IPS-20b (cell line): Measurements from ENCODE around the gene CREB3L2.
A peak's percentile ranks its signal among the peaks of the same experiment; 100 is the strongest.

ENCODE experiments used
- H3K27ac ChIP-seq: one replicate; pipeline ENCODE4 v1.5.1; 2013; ENCODE audit warnings: low read length
- H3K27me3 ChIP-seq: 2 replicates; pipeline ENCODE4 v1.6.1; 2013; ENCODE audit warnings: mild to moderate bottlenecking, low read length, inconsistent platforms; ENCODE audit not compliant: insufficient read depth
- H3K36me3 ChIP-seq: 2 replicates; pipeline ENCODE4 v1.6.1; 2013; ENCODE audit warnings: low read depth, mild to moderate bottlenecking, inconsistent platforms, low read length, moderate library complexity; ENCODE audit not compliant: insufficient read depth
- H3K4me1 ChIP-seq: 2 replicates; pipeline ENCODE4 v1.6.1; 2013; ENCODE audit warnings: mild to moderate bottlenecking, control low read depth, inconsistent platforms, low read length, moderate library complexity; ENCODE audit not compliant: insufficient read depth
- H3K4me3 ChIP-seq: 2 replicates; pipeline ENCODE4 v1.5.1; 2013; ENCODE audit warnings: mild to moderate bottlenecking, low read length, inconsistent platforms
- H3K9ac ChIP-seq: 2 replicates; pipeline ENCODE4 v1.6.1; 2013; ENCODE audit warnings: low read depth, mild to moderate bottlenecking, inconsistent platforms, low read length, moderate library complexity
- H3K9me3 ChIP-seq: 2 replicates; pipeline ENCODE4 v1.6.1; 2013; ENCODE audit warnings: mild to moderate bottlenecking, low read depth, low read length, inconsistent platforms; ENCODE audit not compliant: insufficient read depth

CREB3L2 gene

DNA sequence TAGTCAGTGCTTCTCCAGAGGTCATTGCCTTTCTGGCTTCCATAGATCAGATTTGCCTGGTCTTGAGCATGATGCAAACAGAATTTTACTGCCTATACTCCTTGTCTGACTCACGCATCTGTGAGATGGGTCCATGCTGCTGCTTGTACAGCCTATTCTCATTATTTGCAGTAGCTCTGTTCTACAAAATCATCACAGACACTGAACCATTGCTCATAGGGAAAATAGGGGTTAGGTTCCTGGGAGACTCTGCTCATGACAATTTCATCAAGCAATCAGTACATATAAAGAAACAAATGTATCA, 7.4 kb upstream of the CREB3L2 start:
- 0 out of 2 replicates have a peak, but pooled peaks cover 2% of the 10 kb centered on the region for H3K4me1 ChIP-seq
- no peak overlapping the region for H3K27ac ChIP-seq
- no peak overlapping the region for H3K9ac ChIP-seq
- no peaks in the 10 kb centered on the region for H3K9me3 ChIP-seq
- H3K27me3 ChIP-seq: no peaks in the 10 kb centered on the region
- no peak overlapping the region for H3K4me3 ChIP-seq
- H3K36me3 ChIP-seq: no peaks in the 10 kb centered on the region

DNA sequence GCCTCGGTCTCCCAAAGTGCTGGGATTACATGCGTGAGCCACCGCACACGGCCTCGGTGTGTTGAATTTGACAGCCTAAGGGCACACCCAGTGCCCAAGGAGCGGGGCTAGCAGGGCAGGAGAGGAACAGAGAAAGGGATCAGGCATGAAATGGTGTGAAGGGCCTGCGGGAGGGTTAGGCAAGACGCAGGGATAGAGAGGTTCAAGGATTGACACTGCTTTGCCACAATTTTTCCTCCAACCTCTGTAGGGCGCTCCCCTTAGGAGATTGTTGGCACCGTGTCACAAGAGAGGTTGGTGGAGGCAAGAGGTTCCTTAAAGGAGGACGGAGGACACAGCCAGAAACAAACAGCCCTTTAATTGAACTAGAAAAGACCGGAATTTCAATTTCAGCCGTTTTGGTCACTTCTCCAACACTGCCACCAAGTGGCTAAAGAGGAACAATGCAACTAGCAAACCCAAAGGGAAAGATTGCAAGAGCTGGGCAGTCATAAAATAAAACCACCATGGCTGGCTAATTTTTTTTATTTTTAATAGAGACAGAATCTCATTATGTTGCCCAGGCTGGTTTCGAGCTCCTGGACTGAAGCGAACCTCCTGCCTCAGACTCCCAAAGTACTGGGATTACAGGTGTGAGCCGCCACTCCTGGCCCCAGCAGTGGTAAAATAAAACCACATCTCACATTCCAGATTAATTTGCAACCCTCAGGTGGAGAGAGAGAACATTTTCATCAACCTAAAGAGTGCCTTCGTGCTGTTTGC, 6.9 kb upstream of the CREB3L2 start:
- H3K9me3 ChIP-seq: no peaks in the 10 kb centered on the region
- H3K27me3 ChIP-seq: no peaks in the 10 kb centered on the region
- no peaks in the 10 kb centered on the region for H3K36me3 ChIP-seq
- no peak overlapping the region for H3K27ac ChIP-seq
- no peaks in the 10 kb centered on the region for H3K4me1 ChIP-seq
- H3K4me3 ChIP-seq: no peak overlapping the region
- H3K9ac ChIP-seq: no peak overlapping the region

DNA sequence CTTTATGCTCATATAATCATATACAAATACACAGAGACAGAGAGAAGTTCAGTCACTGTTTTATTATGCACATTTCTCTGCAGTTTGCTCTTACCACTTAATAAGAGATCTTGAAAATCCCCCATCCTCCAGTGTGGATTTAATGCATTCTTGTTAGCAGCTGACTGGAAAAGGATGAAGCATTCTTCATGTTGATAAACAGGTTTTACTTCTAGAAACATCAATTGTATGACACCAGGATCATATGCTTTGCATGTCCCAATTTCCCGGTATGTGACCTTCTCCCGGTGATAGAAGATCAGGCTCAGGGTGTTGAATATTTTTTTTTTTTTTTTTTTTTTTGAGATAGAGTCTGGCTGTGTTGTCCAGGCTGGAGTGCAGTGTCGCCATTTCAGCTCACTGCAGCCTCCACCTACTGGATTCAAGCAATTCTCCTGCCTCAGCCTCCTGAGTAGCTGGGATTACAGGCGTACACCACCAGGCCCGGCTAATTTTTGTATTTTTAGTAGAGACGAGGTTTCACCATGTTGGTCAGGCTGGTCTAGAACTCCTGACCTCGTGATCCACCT, 6.2 kb upstream of the CREB3L2 start:
- Histone ChIP-seq H3K4me3 (no peak overlapping the region), H3K27me3 (no peaks in the 10 kb centered on the region), H3K27ac (no peak overlapping the region), H3K9ac (no peak overlapping the region), H3K36me3 (no peaks in the 10 kb centered on the region), H3K4me1 (no peaks in the 10 kb centered on the region), H3K9me3 (no peaks in the 10 kb centered on the region)

DNA sequence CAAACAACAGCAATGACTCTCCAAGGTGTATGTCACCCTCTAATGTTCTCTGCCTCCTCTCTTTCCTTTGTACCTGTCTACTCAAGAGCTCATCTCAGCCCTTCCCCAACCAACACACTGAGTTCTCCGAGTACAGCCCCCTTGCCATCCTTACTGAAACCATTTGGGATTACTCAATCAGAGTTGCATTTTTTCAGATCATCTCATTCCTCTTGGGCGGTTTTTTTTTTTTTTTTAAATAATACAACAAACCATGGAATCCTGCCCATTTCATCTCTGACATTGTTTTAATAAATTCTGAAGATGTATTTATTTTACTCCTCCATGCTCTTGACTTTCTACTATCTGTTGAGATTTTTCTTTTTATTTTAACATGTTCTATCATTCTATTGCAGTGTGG, 4.2 kb upstream of the CREB3L2 start:
- Histone ChIP-seq H3K4me3 (no peak overlapping the region), H3K4me1 (no peaks in the 10 kb centered on the region), H3K27me3 (no peaks in the 10 kb centered on the region), H3K9me3 (no peaks in the 10 kb centered on the region), H3K36me3 (no peaks in the 10 kb centered on the region), H3K9ac (no peak overlapping the region), H3K27ac (no peak overlapping the region)

DNA sequence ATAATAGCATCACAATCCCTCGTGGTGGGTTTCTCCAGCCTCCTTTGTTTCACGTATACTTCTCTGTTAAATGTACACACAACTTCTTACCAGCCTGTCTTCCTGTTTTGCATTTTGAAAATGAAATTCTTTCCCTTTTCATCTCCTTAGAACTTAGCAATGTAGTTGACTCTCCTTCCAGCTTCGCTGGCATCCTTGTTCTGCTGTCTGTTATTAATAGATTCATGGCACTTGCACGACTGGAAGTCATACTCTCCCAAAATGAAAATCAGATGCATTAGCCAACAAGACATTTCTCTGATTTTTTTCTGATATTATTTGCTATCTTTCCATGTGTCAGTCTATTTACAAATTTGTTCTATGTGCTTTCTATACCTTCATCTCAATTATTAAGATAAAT, 3.0 kb upstream of the CREB3L2 start:
- H3K27ac ChIP-seq: no peak overlapping the region
- no peaks in the 10 kb centered on the region for H3K36me3 ChIP-seq
- no peaks in the 10 kb centered on the region for H3K9me3 ChIP-seq
- no peaks in the 10 kb centered on the region for H3K27me3 ChIP-seq
- H3K4me3 ChIP-seq: no peak overlapping the region
- peaks cover 4% of the 10 kb centered on the region; the same call in 1 of the 2 replicates for H3K4me1 ChIP-seq
- no peak overlapping the region for H3K9ac ChIP-seq

DNA sequence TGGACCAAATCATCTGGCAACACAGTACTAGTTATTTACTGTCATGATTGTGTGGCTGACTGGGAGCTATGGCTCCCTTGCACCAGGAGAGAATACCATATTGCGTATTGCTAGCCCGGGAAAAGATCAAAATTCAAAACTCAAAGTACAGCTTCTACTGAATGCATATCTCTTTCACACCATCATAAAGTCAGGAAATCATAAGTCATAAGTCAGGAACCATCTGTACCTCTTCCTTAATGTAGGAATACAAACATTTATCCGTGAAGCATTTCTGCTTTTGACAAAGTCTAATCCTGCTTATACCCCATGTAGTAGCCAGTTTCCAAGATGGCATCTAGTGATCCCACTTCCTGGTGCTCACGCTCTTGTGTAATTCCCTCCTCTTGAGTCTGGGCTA, 2.2 kb upstream of the CREB3L2 start:
- no peaks in the 10 kb centered on the region for H3K36me3 ChIP-seq
- peaks cover 13% of the 10 kb centered on the region for H3K4me1 ChIP-seq
- no peaks in the 10 kb centered on the region for H3K27me3 ChIP-seq
- no peak overlapping the region for H3K9ac ChIP-seq
- no peak overlapping the region for H3K27ac ChIP-seq
- H3K4me3 ChIP-seq: no peak overlapping the region
- no peaks in the 10 kb centered on the region for H3K9me3 ChIP-seq

DNA sequence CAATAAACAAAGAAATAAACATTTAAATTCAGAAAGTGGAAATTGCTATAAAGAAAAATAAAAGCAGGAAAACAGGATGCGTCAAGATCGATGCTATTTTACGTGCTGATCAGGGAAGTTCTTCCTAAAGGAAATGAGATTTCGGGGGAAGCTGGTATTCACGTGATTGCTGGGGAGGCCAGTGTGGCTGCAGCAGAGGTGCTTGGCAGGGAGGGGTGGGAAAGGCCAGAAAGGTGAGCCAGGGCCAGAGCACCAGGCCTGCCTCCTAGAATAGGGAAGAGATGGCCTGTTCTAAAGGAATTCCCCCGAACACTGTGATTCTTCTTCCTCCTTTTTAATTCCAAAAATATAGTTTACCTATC, 923 bp upstream of the CREB3L2 start:
- H3K4me1 ChIP-seq: peaks cover 14% of the 10 kb centered on the region
- peaks cover 3% of the 10 kb centered on the region; the same call in 1 of the 2 replicates for H3K36me3 ChIP-seq
- no peaks in the 10 kb centered on the region for H3K27me3 ChIP-seq
- no peak overlapping the region for H3K9ac ChIP-seq
- no peak overlapping the region for H3K27ac ChIP-seq
- no peak overlapping the region for H3K4me3 ChIP-seq
- no peaks in the 10 kb centered on the region for H3K9me3 ChIP-seq

DNA sequence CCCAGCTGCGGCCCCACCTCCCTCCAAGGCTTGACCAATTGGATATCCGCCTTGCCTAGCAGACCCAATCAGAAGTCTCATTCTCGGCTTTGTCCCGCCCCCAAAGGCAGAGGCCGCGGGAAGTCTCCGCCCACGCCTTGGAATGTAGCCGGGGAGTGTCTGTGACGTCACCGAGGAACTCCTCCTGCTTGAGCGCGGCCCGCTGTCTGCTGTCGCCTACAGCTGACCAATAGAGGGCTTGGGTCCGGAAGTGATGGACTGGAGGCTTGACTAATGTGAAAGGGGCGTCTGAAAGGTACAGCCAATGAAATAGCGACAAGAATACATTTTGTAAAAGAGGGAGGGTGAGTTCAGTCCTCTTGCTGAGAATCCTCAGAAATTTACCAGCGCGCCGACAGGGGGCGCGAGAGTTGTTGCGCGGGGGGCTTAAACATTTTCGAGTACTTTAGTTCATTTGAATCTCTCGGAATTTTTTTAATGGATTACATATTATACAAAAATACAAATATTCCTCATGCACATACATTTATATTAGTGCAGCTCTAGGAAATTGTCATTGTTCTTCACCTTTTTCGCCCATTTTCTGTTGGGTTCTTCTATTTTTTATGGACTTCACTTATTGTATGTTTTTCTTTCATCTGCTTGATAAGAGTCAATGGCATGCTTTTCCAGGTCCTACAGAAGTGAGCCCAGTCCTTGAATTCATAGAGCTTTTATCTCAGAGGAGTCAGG, 376 bp upstream of the CREB3L2 start:
- Histone ChIP-seq H3K4me1 (peaks cover 14% of the 10 kb centered on the region), H3K9ac (peak overlapping the region; percentile 83; the same call in 1 of the 2 replicates), H3K9me3 (no peaks in the 10 kb centered on the region), H3K27ac (no peak overlapping the region), H3K36me3 (peaks cover 3% of the 10 kb centered on the region; the same call in 1 of the 2 replicates), H3K4me3 (peak overlapping the region; percentile 97), H3K27me3 (no peaks in the 10 kb centered on the region)

DNA sequence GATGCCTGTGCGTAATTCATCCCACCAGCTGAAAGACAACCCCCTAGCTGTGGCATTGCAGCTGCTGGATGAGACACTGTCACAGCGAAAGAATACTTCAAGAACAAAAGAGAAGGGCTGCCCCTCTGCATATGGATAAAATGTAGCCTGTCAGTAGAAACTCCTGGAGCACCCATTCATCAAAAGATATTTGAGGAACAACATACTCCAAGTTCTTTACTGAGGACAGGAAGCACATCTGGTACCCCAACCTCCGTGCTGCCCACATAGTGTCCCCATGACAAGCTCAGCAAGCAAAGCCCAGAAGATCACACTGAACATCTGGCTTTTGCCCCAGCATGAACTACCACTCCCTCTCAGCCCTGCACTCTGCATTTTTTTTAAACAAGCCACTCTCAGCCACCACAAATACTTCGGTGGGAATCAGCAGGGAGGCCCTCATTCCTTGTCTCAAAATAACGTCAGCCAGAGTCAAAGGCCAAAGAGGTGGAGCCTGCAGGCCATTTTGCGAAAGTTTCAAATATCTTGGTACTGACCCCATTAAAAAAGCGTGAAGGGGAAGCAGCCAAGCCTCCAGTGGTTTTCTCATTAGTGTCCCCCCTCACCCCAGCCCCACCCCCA, 1.7 kb downstream of the CREB3L2 start:
- H3K27ac ChIP-seq: no peak overlapping the region
- peak overlapping the region; percentile 83; the same call in 1 of the 2 replicates for H3K9ac ChIP-seq
- peaks cover 14% of the 10 kb centered on the region for H3K4me1 ChIP-seq

DNA sequence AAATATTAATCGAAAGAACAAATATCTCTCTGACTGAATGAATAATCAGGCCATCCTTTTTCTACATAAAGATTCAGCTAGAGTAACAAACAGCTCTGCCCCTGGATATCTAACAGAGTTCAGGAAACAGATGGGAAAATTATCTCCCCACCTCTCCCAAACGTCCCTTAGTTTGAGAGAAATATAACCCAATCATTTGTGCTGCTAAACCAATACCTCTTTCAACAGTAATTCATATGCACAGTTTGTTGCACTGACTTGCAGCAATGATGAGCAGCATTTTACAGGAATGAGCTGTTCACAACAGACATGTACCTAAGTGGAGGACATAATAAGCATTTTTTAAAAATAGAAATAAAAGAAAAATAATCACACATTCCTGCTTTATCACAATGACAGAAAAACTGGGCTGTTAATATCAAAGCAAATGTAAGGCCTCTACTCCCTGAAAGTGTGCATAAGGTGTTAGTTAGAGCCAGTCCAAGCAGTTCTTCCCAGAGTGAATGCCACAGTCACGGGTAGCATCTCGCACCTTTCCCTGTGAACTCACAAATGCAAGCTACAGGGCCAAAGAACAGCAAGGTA, 2.3 kb downstream of the CREB3L2 start:
- Histone ChIP-seq H3K4me1 (peaks cover 14% of the 10 kb centered on the region), H3K27me3 (no peaks in the 10 kb centered on the region), H3K9me3 (no peaks in the 10 kb centered on the region), H3K9ac (peak overlapping the region; percentile 83; the same call in 1 of the 2 replicates), H3K4me3 (peak overlapping the region; percentile 97), H3K36me3 (peaks cover 7% of the 10 kb centered on the region), H3K27ac (no peak overlapping the region)

More for the DNA sequence above, 1.7 kb downstream of the CREB3L2 start:
- peak overlapping the region; percentile 97 for H3K4me3 ChIP-seq
- H3K36me3 ChIP-seq: peaks cover 3% of the 10 kb centered on the region; the same call in 1 of the 2 replicates
- H3K27me3 ChIP-seq: no peaks in the 10 kb centered on the region
- H3K9me3 ChIP-seq: no peaks in the 10 kb centered on the region

DNA sequence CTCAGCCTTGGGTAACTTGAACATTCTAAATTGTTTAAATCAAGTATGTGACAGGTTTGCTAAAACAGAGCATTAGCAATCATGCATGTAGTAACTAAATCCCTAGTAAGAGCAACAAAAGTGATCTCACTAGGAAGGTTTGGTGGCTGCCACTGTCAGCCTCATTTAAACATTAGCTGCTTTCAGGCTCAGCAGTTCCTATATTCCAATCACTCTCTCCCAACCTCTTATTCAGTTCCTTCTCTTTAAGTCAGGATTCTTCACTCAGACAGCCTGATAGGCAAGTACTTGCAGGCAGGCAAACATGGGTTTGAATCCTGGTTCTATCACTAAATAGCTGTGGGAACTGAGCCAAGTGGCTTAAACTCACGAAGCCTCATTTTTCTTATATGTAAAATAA, 3.6 kb downstream of the CREB3L2 start:
- H3K9ac ChIP-seq: no peak overlapping the region
- H3K4me1 ChIP-seq: peaks cover 14% of the 10 kb centered on the region
- H3K27me3 ChIP-seq: no peaks in the 10 kb centered on the region
- H3K9me3 ChIP-seq: no peaks in the 10 kb centered on the region
- peaks cover 8% of the 10 kb centered on the region for H3K36me3 ChIP-seq
- no peak overlapping the region for H3K27ac ChIP-seq
- H3K4me3 ChIP-seq: no peak overlapping the region
